ENCODE data around the gene CMTM7.

DNA sequence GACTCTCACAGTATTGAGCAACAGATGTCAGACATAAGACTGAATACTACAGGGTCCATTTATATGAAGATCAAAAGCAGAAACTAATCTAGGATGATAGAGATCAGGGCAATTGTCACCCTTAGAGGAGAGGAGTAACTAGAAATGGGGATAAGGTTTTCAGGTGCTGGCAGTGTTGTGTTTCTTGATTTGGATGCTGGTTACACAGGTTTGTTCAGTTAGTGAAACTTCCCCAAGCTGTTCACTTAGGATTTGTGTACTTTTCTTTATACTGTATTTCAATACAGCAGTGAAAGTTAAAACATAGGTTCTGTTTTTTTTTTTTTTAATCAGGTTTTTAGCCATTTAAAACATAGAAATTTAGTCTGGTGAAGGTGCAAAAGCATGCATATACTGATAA is 39.1 kb upstream of the CMTM7 start:
- TF ChIP-seq KLF1 (tag by site-specific recombination; IDR thresholded peaks at IDR 0.05) (no peak), CTCF (tag by site-specific recombination; IDR thresholded peaks at IDR 0.05) (no peak), ZNF121 (tag by site-specific recombination; IDR thresholded peaks at IDR 0.05) (no peak), PRDM4 (tag by site-specific recombination; IDR thresholded peaks at IDR 0.05) (no peak), MZF1 (tag by site-specific recombination; IDR thresholded peaks at IDR 0.05; ENCODE audit: borderline replicate concordance) (no peak), ZFP41 (tag by site-specific recombination; IDR thresholded peaks at IDR 0.05; ENCODE audit: borderline replicate concordance) (no peak), ZNF280D (tag by site-specific recombination; IDR thresholded peaks at IDR 0.05) (no peak), ZNF138 (tag by site-specific recombination; IDR thresholded peaks at IDR 0.05; ENCODE audit: borderline replicate concordance) (no peak), SP3 (tag by site-specific recombination; IDR thresholded peaks at IDR 0.05) (no peak), ZBTB1 (tag by site-specific recombination; IDR thresholded peaks at IDR 0.05) (no peak), KLF7 (tag by site-specific recombination; IDR thresholded peaks at IDR 0.05; ENCODE audit: borderline replicate concordance) (no peak), ZNF426 (tag by site-specific recombination; IDR thresholded peaks at IDR 0.05) (no peak), HOXC10 (CRISPR knock-in tag; IDR thresholded peaks at IDR 0.05) (no peak), ZNF501 (tag by site-specific recombination; IDR thresholded peaks at IDR 0.05) (no peak)

All from HEK293 (cell line).